K562 (cell line): Measurements from ENCODE around the gene MRPS10. TPM values are rescaled to one million over a fixed set of nuclear protein-coding genes. Genes with fewer than 3 reads are reported as not detected.
A peak's percentile ranks its signal among the peaks of the same experiment; 100 is the strongest.

Experiments
- ATAC-seq: fragments of 200-7000 bp; cut with Tn5 transposase; 3 replicates; pipeline ENCODE4 v1.9.1; 2020; ENCODE audit warnings: moderate library complexity
- BruUV-seq: library from RNA; stranded (reverse); fragments of 400-500 nt; replicated peaks from 2 replicates; lab custom pipeline; 2021; lab: Mats Ljungman, UMichigan
- CTCF ChIA-PET: fragments of 300-600 bp; formaldehyde crosslinking; extraction: SDS; loops from one replicate; lab custom pipeline; 2021; ENCODE audit warnings: low intra/inter-chr PET ratio; lab: Yijun Ruan, JAX
- POLR2A ChIA-PET: fragments of 300-600, 350-650 bp; sonication (Branson Sonifier 250); formaldehyde crosslinking; extraction: SDS; loops from one replicate; lab custom pipeline; 2021; ENCODE audit warnings: antibody characterized with exemption, inconsistent platforms; lab: Yijun Ruan, JAX
- DNase-seq, 4 experiments: peaks; one replicate each; pipeline versions ENCODE4 v3.0.0 to v3.0.0-alpha.2; 2011 to 2018; ENCODE audit warnings: low spot score in 3 of 4, mixed read lengths in 3 of 4; ENCODE audit errors: extremely low read depth in 1 of 4
- FAIRE-seq: peaks from 2 replicates; lab custom pipeline; 2011; peaks lifted over from hg19 to GRCh38; lab: Jason Lieb, UNC
- H2AFZ ChIP-seq: 2 replicates; pipeline ENCODE4 v1.6.0; 2011; ENCODE audit warnings: low read depth, low read length, control low read depth, inconsistent platforms
- H3K27ac ChIP-seq: fragments of 200-600 bp; 3 replicates; pipeline ENCODE4 v1.8.0; 2011; ENCODE audit warnings: low read depth, mild to moderate bottlenecking, control low read depth, inconsistent platforms, low read length, moderate library complexity, mixed read lengths; ENCODE audit errors: extremely low read depth
- H3K27me3 ChIP-seq, 2 experiments: fragments of 300-600 bp in 1 of 2; 2 replicates in 1 of 2; 3 replicates in 1 of 2; pipeline versions ENCODE4 v1.6.0 to v1.8.0; 2011; ENCODE audit warnings: inconsistent platforms in 2 of 2, low read length in 2 of 2, mild to moderate bottlenecking in 1 of 2, mixed read lengths in 1 of 2, moderate library complexity in 1 of 2; ENCODE audit not compliant: control insufficient read depth in 2 of 2, insufficient read depth in 2 of 2
- H3K36me3 ChIP-seq: fragments of 300-600 bp; 3 replicates; pipeline ENCODE4 v1.8.0; 2011; ENCODE audit warnings: mild to moderate bottlenecking, low read length, inconsistent platforms; ENCODE audit not compliant: control insufficient read depth, insufficient read depth
- H3K4me1 ChIP-seq, 2 experiments: fragments of 200-600 bp in 1 of 2; replicated peaks in 1 of 2; 2 replicates in 1 of 2; 3 replicates in 1 of 2; pipeline versions ENCODE4 v1.5.1 to v1.8.0; 2011; ENCODE audit warnings: inconsistent platforms in 2 of 2, low read length in 2 of 2, mild to moderate bottlenecking in 1 of 2, mixed read lengths in 1 of 2, moderate library complexity in 1 of 2; ENCODE audit not compliant: control insufficient read depth in 2 of 2, insufficient read depth in 2 of 2
- H3K4me2 ChIP-seq: 2 replicates; pipeline ENCODE4 v1.6.1; 2011; ENCODE audit warnings: low read length, control low read depth, inconsistent platforms, mixed read lengths; ENCODE audit not compliant: insufficient read depth
- H3K4me3 ChIP-seq: fragments of 200-600 bp; sonication (generic), shearing (Covaris generic); 2 replicates; pipeline ENCODE4 v1.5.1; 2016; ENCODE audit warnings: control low read depth, inconsistent platforms
- H3K79me2 ChIP-seq: fragments of 200-600 bp; 3 replicates; pipeline ENCODE4 v1.8.0; 2011; ENCODE audit warnings: low read length, inconsistent platforms; ENCODE audit not compliant: control insufficient read depth, insufficient read depth
- H3K9ac ChIP-seq, 2 experiments: 2 replicates each; pipeline versions ENCODE4 v1.6.0 to v1.6.1; 2011; ENCODE audit warnings: low read depth in 2 of 2, low read length in 2 of 2, control low read depth in 1 of 2, inconsistent platforms in 1 of 2, mild to moderate bottlenecking in 1 of 2, mixed read lengths in 1 of 2; ENCODE audit not compliant: insufficient read depth in 1 of 2
- H3K9me1 ChIP-seq: one replicate; pipeline ENCODE4 v1.6.0; 2011; ENCODE audit warnings: inconsistent platforms, mild to moderate bottlenecking, low read length, moderate library complexity; ENCODE audit not compliant: control insufficient read depth, insufficient read depth
- H3K9me3 ChIP-seq: replicated peaks from 2 replicates; pipeline ENCODE4 v1.5.1; 2011; ENCODE audit warnings: low read depth, low read length, inconsistent platforms; ENCODE audit not compliant: control insufficient read depth, insufficient read depth
- H4K20me1 ChIP-seq: replicated peaks from 2 replicates; pipeline ENCODE4 v1.6.1; 2011; ENCODE audit warnings: low read length, inconsistent platforms, mixed read lengths; ENCODE audit not compliant: control insufficient read depth, insufficient read depth
- CBX8 ChIP-seq: fragments of 200-600 bp; sonication (generic); IDR thresholded peaks from 2 replicates; pipeline ENCODE4 v1.6.1; 2012; ENCODE audit warnings: borderline replicate concordance, mixed run types, low read depth, mild to moderate bottlenecking, moderate library complexity, mixed read lengths, low read length, control low read depth, inconsistent platforms; ENCODE audit not compliant: poor library complexity, severe bottlenecking; ENCODE audit errors: extremely low read depth
- CEBPB ChIP-seq: fragments of 450-650 bp; IDR thresholded peaks from 2 replicates; pipeline ENCODE4 v1.6.1; 2016; ENCODE audit warnings: missing genetic modification characterization, missing compliant biosample characterization
- EGR1 ChIP-seq: fragments of 450-650 bp; conservative IDR thresholded peaks from 2 replicates; pipeline ENCODE4 v1.6.1; 2017; ENCODE audit warnings: mild to moderate bottlenecking
- ETV6 ChIP-seq, 3 experiments: fragments of 150-350 bp in 1 of 3; sonication (generic) in 1 of 3; formaldehyde crosslinking in 1 of 3; IDR thresholded peaks; 2 replicates each; pipeline versions ENCODE4 v1.6.1 to v1.8.0; 2014 to 2022; ENCODE audit warnings: borderline replicate concordance in 2 of 3, low read depth in 2 of 3, antibody characterized with exemption in 1 of 3, low read length in 1 of 3, mild to moderate bottlenecking in 1 of 3, missing genetic modification reagents in 1 of 3
- ZNF253 ChIP-seq: fragments of 250-450 bp; sonication (Bioruptor Pico); conservative IDR thresholded peaks from 2 replicates; pipeline ENCODE4 v1.6.1; 2021; ENCODE audit warnings: mild to moderate bottlenecking
- WGBS: fragments of 100-300 bp; shearing (Covaris generic); methylation state at CpG from one replicate; pipeline ENCODE4 v1.1.6; 2016; ENCODE audit warnings: low coverage, mixed read lengths; ENCODE audit not compliant: insufficient coverage; ENCODE audit errors: missing lambda C conversion rate; 5-methylcytosine and 5-hydroxymethylcytosine counted together
- in situ Hi-C: fragments of 300-500 bp; cut with MboI; formaldehyde crosslinking; loops from 4 replicates; pipeline ENCODE4 v1.15.0; 2018; ENCODE audit warnings: inconsistent platforms, mixed read lengths
- intact Hi-C: fragments of 100-400 bp; cut with micrococcal nuclease; formaldehyde crosslinking; loops from 2 replicates; pipeline ENCODE4 v1.14.2; 2022
- polyA plus RNA-seq, 8 experiments: library from polyadenylated mRNA; depleted of rRNA in 4 of 8; stranded (reverse) in 5 of 8; unstranded in 3 of 8; fragments of >200 nt; fragmentation: Nextera tagmentation in 2 of 8; fragmentation: Illumina TruSeq in 1 of 8; extraction: Ambion mirVana in 2 of 8; extraction: Trizol in 1 of 8; gene quantifications; 2 replicates each; pipeline versions ENCODE4 v1.2.1 to v1.2.3, GENCODE V29; 2011 to 2014; ENCODE audit warnings: inconsistent platforms in 1 of 8, missing spikeins in 1 of 8
- total RNA-seq, 7 experiments: library from RNA; depleted of rRNA in 6 of 7; stranded (reverse); fragments of >200 nt in 6 of 7; fragmentation: Illumina TruSeq in 2 of 7; extraction: Trizol in 2 of 7; gene quantifications; 2 replicates each; pipeline versions ENCODE4 v1.2.1 to v1.2.3, GENCODE V29; 2011 to 2021; ENCODE audit warnings: low replicate concordance in 1 of 7

Gene MRPS10
- total and polyA plus RNA-seq, 9 of the 15 experiments (the other 6 are each of a cell fraction or from before 2014, with no cell fraction given) = 48.6 to 166 (median 93.7) TPM

DNA sequence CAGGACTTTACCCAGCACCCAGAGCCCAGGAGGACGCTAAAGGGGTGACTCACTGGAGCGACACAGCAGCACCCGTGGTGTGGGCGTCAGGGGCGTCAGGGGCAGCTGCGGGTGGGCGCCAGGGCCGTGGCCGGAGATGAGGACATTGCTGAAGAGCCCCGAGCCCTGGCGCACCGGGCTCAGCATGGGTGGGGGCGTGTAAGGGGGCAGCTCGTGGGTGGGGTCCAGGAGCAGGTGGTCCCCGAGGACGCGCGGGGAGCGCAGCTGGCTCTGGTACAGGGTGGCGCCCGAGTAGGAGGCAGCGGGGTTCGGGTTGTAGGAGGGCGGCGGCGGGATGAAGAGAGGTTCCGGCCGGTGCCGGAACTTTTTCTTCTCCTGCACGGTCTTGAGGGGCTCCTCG, 41.6 kb upstream of the MRPS10 start:
- WGBS = 43% methylated on average over 30 of the region's 31 CpGs
- Histone ChIP-seq H3K4me3 (no peak overlapping the region), H2AFZ (no peak overlapping the region), H3K36me3 (no peaks in the 10 kb centered on the region), H4K20me1 (no peaks in the 10 kb centered on the region), H3K9me3 (no peaks in the 10 kb centered on the region), H3K9me1 (no peaks in the 10 kb centered on the region), H3K9ac (no peak overlapping the region), H3K27me3 (peaks cover 36 to 48% of the 10 kb centered on the region in 2 experiments), H3K4me2 (no peak overlapping the region), H3K79me2 (no peaks in the 10 kb centered on the region), H3K27ac (no peak overlapping the region), H3K4me1 (peaks cover 9 to 21% of the 10 kb centered on the region in 2 experiments)
- CTCF ChIA-PET = no interaction called here
- in situ Hi-C loops (no loop called here), intact Hi-C loops (no loop called here)
- ATAC-seq = no peak
- no peak for FAIRE-seq
- no peak for DNase-seq
- TF ChIP-seq ETV6 (IDR thresholded peaks at IDR 0.05; ENCODE audit: borderline replicate concordance in 1 of 2, low read depth in 2 of 2, low read length in 1 of 2) (no peak), ETV6 (CRISPR knock-in tag; IDR thresholded peaks at IDR 0.05; ENCODE audit: borderline replicate concordance) (no peak), ZNF253 (no peak), EGR1 (peak; percentile 70), CEBPB (tag) (no peak)
- POLR2A ChIA-PET = interaction anchor here (1.2 kb wide), 1 partner anchor 10 kb away, joined by 5 read pairs; no protein-coding TSS in a partner anchor
- no TSS peak for BruUV-seq

DNA sequence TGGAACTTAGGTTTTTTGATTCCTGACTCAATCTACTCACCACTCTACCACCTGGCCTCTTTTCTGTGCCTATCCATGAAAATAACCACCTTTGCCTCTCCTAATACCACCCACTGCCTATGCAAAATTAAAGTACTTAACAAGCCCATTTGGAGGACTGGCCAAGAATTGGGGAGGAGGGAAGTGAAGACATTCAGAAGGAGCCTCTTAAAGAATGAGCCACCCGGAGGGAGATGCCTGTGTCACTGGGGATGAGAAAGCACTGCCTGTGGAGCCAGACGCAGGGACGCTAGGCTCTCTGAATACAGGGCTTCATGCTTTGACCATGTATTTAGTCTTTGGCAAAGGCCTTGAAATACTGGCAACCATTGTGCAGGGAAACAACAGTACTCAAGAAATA, 40.0 kb upstream of the MRPS10 start:
- no peak for TF ChIP-seq CBX8
- Histone ChIP-seq H3K79me2 (no peaks in the 10 kb centered on the region), H3K4me2 (no peak overlapping the region), H3K27ac (no peak overlapping the region), H3K9me1 (no peaks in the 10 kb centered on the region), H3K4me1 (peaks cover 9 to 15% of the 10 kb centered on the region in 2 experiments), H3K9ac (no peak overlapping the region), H3K27me3 (peaks cover 35 to 50% of the 10 kb centered on the region in 2 experiments), H3K36me3 (no peaks in the 10 kb centered on the region), H2AFZ (no peak overlapping the region), H4K20me1 (no peaks in the 10 kb centered on the region), H3K4me3 (no peak overlapping the region), H3K9me3 (no peaks in the 10 kb centered on the region)
- ATAC-seq (no peak), DNase-seq (no peak), FAIRE-seq (no peak)
- intact Hi-C loops = no loop called here
- CTCF ChIA-PET = no interaction called here
- in situ Hi-C loops = no loop called here
- no TSS peak for BruUV-seq
- POLR2A ChIA-PET = no interaction called here
- 18% methylated on average over 3 of the region's 3 CpGs for WGBS
